ENCODE data around the gene WASL. TPM values are rescaled to one million over a fixed set of nuclear protein-coding genes. Genes with fewer than 3 reads are reported as not detected.

The WASL gene
- total and polyA plus RNA-seq, 2 of the 13 experiments (the other 11 are each of a cell fraction or from before 2014, with no cell fraction given): 7.9 to 12.8 TPM

GRCh38 chr7:123749537-123749857, 694 bp upstream of the WASL start (continued):
- no peak for TF ChIP-seq E2F1 (CRISPR knock-in tag; IDR thresholded peaks at IDR 0.05)
- peak; percentile 63 for TF ChIP-seq CEBPB (IDR thresholded peaks at IDR 0.05; ENCODE audit: borderline replicate concordance, low read depth, low read length)
- TF ChIP-seq ZNF441 (CRISPR knock-in tag; IDR thresholded peaks at IDR 0.05; ENCODE audit: borderline replicate concordance): no peak
- no peak for TF ChIP-seq TRIM22 (IDR thresholded peaks at IDR 0.05)

- ChIA-PET POLR2A (interaction anchor here (0.7 to 5.7 kb wide), 17 partner anchors 8 to 191 kb away, joined by 3 to 46 read pairs (median 6); partner anchors contain the start of genes HYAL4 and NDUFA5), CTCF (ENCODE audit: low intra/inter-chr PET ratio, low total read pairs) (no interaction called here)
- peaks cover 58% of the 10 kb centered on the region for H3K79me2 ChIP-seq (ENCODE audit: insufficient read depth, low read length)
- peaks cover 34% of the 10 kb centered on the region for H4K20me1 ChIP-seq (ENCODE audit: insufficient read depth, low read length)
- no peaks in the 10 kb centered on the region; a peak in 1 of 5 replicates for H3K27me3 ChIP-seq (ENCODE audit: control insufficient read depth in 1 of 2, insufficient read depth in 2 of 2, low read length in 2 of 2)
- peak overlapping the region; percentile 94 to 99 (median 97) for H3K4me3 ChIP-seq (replicated peaks in 1 of 3; ENCODE audit: insufficient read depth in 1 of 3, low read depth in 2 of 3, low read length in 3 of 3)
- intact Hi-C loops (cut with micrococcal nuclease; ENCODE audit: unreplicated experiment): loop anchor here (10.0 kb wide), 1 partner anchor 193 kb away; the partner anchor contains the start of gene NDUFA5
- ATAC-seq: peak; percentile 71
- peak overlapping the region; percentile 97 for H3K27ac ChIP-seq (ENCODE audit: extremely low read length, insufficient read depth, low read length)
- BruUV-seq (replicated peaks): no TSS peak
- peak overlapping the region; percentile 98 for H3K9ac ChIP-seq (ENCODE audit: insufficient read depth, low read depth, low read length)
- no peaks in the 10 kb centered on the region for H3K9me3 ChIP-seq (ENCODE audit: low read length)
- H3K4me1 ChIP-seq (ENCODE audit: insufficient read depth, low read length): peaks cover 48% of the 10 kb centered on the region
- H3K4me2 ChIP-seq (ENCODE audit: low read depth, low read length): peak overlapping the region; percentile 88
- H2AFZ ChIP-seq (ENCODE audit: low read length): no peak overlapping the region
- DNase-seq (ENCODE audit: low spot score): no peak
- FAIRE-seq: no peak
- in situ Hi-C loops (cut with HindIII; ENCODE audit: extremely low pct_ligation_motif_present, low pct_unique_long_range_greater_than_20kb): no loop called here
- WGBS (ENCODE audit: low lambda C conversion rate): 0% methylated on average over 7 of the region's 46 CpGs
- H3K36me3 ChIP-seq (replicated peaks in 1 of 2; ENCODE audit: control insufficient read depth in 1 of 2, insufficient read depth in 2 of 2, low read length in 2 of 2): no peaks in the 10 kb centered on the region
- TF ChIP-seq HMGXB3 (CRISPR knock-in tag; IDR thresholded peaks at IDR 0.05; ENCODE audit: borderline replicate concordance) (no peak), AGO1 (IDR thresholded peaks at IDR 0.05; ENCODE audit: low read depth, low read length, poor library complexity, severe bottlenecking) (no peak), ZNF547 (CRISPR knock-in tag; IDR thresholded peaks at IDR 0.05) (no peak), ZNF792 (CRISPR knock-in tag; IDR thresholded peaks at IDR 0.05) (peak; percentile 19; the same call in 1 of the 2 replicates), ZNF609 (CRISPR knock-in tag; IDR thresholded peaks at IDR 0.05; ENCODE audit: borderline replicate concordance) (no peak)
Measured at GRCh38 chr7:123748171-123748733, 551 bp downstream of the WASL start.
